HS-27A (cell line): ENCODE measurements around the gene IL1R2.

Experiments used
- DNase-seq: peaks from one replicate; pipeline ENCODE4 v3.0.0-alpha.2; 2012; ENCODE audit warnings: low read depth, missing footprints

The IL1R2 gene

GRCh38 chr2:101975171-101975870, 16.4 kb upstream of the IL1R2 start:
- DNase-seq = no peak

- no peak for DNase-seq
Measured at GRCh38 chr2:101976891-101977290, 14.9 kb upstream of the IL1R2 start.

- no peak for DNase-seq
Measured at GRCh38 chr2:101980368-101980767, 11.4 kb upstream of the IL1R2 start.

GRCh38 chr2:101981066-101981465, 10.7 kb upstream of the IL1R2 start:
- DNase-seq = no peak

- DNase-seq = no peak
Measured at GRCh38 chr2:101981504-101981903, 10.3 kb upstream of the IL1R2 start.

GRCh38 chr2:101982495-101983029, 9.2 kb upstream of the IL1R2 start:
- DNase-seq = no peak

- no peak for DNase-seq
Measured at GRCh38 chr2:101983486-101983885, 8.3 kb upstream of the IL1R2 start.

- DNase-seq = no peak
Measured at GRCh38 chr2:101983928-101984327, 7.8 kb upstream of the IL1R2 start.

- DNase-seq = no peak
Measured at GRCh38 chr2:101984656-101985055, 7.1 kb upstream of the IL1R2 start.

- no peak for DNase-seq
Measured at GRCh38 chr2:101985101-101985792, 6.5 kb upstream of the IL1R2 start.

- no peak for DNase-seq
Measured at GRCh38 chr2:101985793-101986164, 6.0 kb upstream of the IL1R2 start.

GRCh38 chr2:101986376-101986775, 5.4 kb upstream of the IL1R2 start:
- DNase-seq = no peak

- no peak for DNase-seq
Measured at GRCh38 chr2:101986804-101987740, 4.7 kb upstream of the IL1R2 start.

- DNase-seq = no peak
Measured at GRCh38 chr2:101987832-101988231, 3.9 kb upstream of the IL1R2 start.

- DNase-seq = no peak
Measured at GRCh38 chr2:101988541-101988940, 3.2 kb upstream of the IL1R2 start.

- no peak for DNase-seq
Measured at GRCh38 chr2:101989740-101990460, 1.9 kb upstream of the IL1R2 start.

- no peak for DNase-seq
Measured at GRCh38 chr2:101993772-101994171, 2.0 kb downstream of the IL1R2 start.

- DNase-seq = no peak
Measured at GRCh38 chr2:101995019-101995418, 3.3 kb downstream of the IL1R2 start.

GRCh38 chr2:101995804-101996203, 4.0 kb downstream of the IL1R2 start:
- no peak for DNase-seq

- no peak for DNase-seq
Measured at GRCh38 chr2:101998556-101998895, 6.8 kb downstream of the IL1R2 start.

- DNase-seq = no peak
Measured at GRCh38 chr2:101998896-101999789, 7.4 kb downstream of the IL1R2 start.
